Subcutaneous abdominal adipose tissue (tissue), 5 donors: Measurements from ENCODE around the gene GPR142.

Experiments used
- H3K27ac ChIP-seq: one replicate; pipeline ENCODE4 v1.7.0; 2013; ENCODE audit warnings: low read depth, mild to moderate bottlenecking, inconsistent platforms, low read length, moderate library complexity
- H3K27me3 ChIP-seq, 5 donors: one replicate each; pipeline ENCODE4 v1.7.0; 2013; ENCODE audit warnings: low read length in 5 of 5, inconsistent platforms in 1 of 5; ENCODE audit not compliant: control insufficient read depth in 5 of 5, insufficient read depth in 4 of 5
- H3K36me3 ChIP-seq, 5 donors: one replicate each; pipeline ENCODE4 v1.7.0; 2013; ENCODE audit warnings: low read length in 5 of 5; ENCODE audit not compliant: control insufficient read depth in 5 of 5, insufficient read depth in 5 of 5
- H3K4me1 ChIP-seq, 5 donors: one replicate each; pipeline ENCODE4 v1.7.0; 2013; ENCODE audit warnings: low read length in 5 of 5, mild to moderate bottlenecking in 3 of 5, moderate library complexity in 1 of 5; ENCODE audit not compliant: control insufficient read depth in 5 of 5, insufficient read depth in 5 of 5
- H3K4me3 ChIP-seq, 5 donors: one replicate each; pipeline ENCODE4 v1.7.0; 2013; ENCODE audit warnings: low read length in 5 of 5, low read depth in 1 of 5
- H3K9ac ChIP-seq, 5 donors: one replicate each; pipeline ENCODE4 v1.7.0; 2013; ENCODE audit warnings: low read length in 5 of 5, mild to moderate bottlenecking in 4 of 5, moderate library complexity in 3 of 5
- H3K9me3 ChIP-seq, 5 donors: one replicate each; pipeline ENCODE4 v1.7.0; 2013; ENCODE audit warnings: low read length in 5 of 5; ENCODE audit not compliant: control insufficient read depth in 5 of 5
- donor health status: healthy.
- donor health status: healthy.
- donor health status: healthy.
- donor health status: healthy.
- donor health status: healthy.

The GPR142 gene

GRCh38 chr17:74332017-74332650 lies 35.2 kb upstream of the GPR142 start:
- Histone ChIP-seq H3K27me3 (peaks cover 0 to 10% (median 3%) of the 10 kb centered on the region in 5 donors), H3K27ac (no peak overlapping the region)

GRCh38 chr17:74332763-74333283 lies 34.5 kb upstream of the GPR142 start:
- H3K27me3 ChIP-seq: peaks cover 4 to 8% (median 7%) of the 10 kb centered on the region in 5 donors
- H3K27ac ChIP-seq: no peak overlapping the region
- H3K36me3 ChIP-seq: no peaks in the 10 kb centered on the region
- no peak overlapping the region for H3K9ac ChIP-seq
- no peak overlapping the region for H3K4me3 ChIP-seq
- H3K4me1 ChIP-seq: no peaks in the 10 kb centered on the region
- peaks cover 0 to 4% (median 0%) of the 10 kb centered on the region in 5 donors for H3K9me3 ChIP-seq

More at GRCh38 chr17:74332017-74332650, 35.2 kb upstream of the GPR142 start:
- no peak overlapping the region for H3K9ac ChIP-seq
- peaks cover 0 to 4% (median 0%) of the 10 kb centered on the region in 5 donors for H3K9me3 ChIP-seq
- H3K4me3 ChIP-seq: no peak overlapping the region
- no peaks in the 10 kb centered on the region for H3K36me3 ChIP-seq
- peaks cover 0 to 1% (median 0%) of the 10 kb centered on the region in 5 donors for H3K4me1 ChIP-seq

GRCh38 chr17:74334393-74335039 lies 32.8 kb upstream of the GPR142 start:
- no peak overlapping the region for H3K4me3 ChIP-seq
- no peaks in the 10 kb centered on the region for H3K4me1 ChIP-seq
- H3K27me3 ChIP-seq: peaks cover 11 to 17% (median 14%) of the 10 kb centered on the region in 5 donors
- no peaks in the 10 kb centered on the region for H3K36me3 ChIP-seq
- no peak overlapping the region for H3K9ac ChIP-seq
- peaks cover 0 to 4% (median 0%) of the 10 kb centered on the region in 5 donors for H3K9me3 ChIP-seq
- no peak overlapping the region for H3K27ac ChIP-seq

- Histone ChIP-seq H3K36me3 (no peaks in the 10 kb centered on the region), H3K27ac (no peak overlapping the region)
These were observed 31.7 kb upstream of the GPR142 start for GRCh38 chr17:74335529-74336062.

GRCh38 chr17:74336307-74336706 lies 31.0 kb upstream of the GPR142 start:
- Histone ChIP-seq H3K36me3 (no peaks in the 10 kb centered on the region), H3K4me3 (no peak overlapping the region), H3K4me1 (no peaks in the 10 kb centered on the region), H3K27ac (no peak overlapping the region), H3K9me3 (peaks cover 0 to 4% (median 0%) of the 10 kb centered on the region in 5 donors), H3K9ac (no peak overlapping the region), H3K27me3 (peaks cover 11 to 21% (median 17%) of the 10 kb centered on the region in 5 donors)

More at GRCh38 chr17:74335529-74336062, 31.7 kb upstream of the GPR142 start:
- H3K4me1 ChIP-seq: no peaks in the 10 kb centered on the region
- H3K27me3 ChIP-seq: peaks cover 11 to 24% (median 17%) of the 10 kb centered on the region in 5 donors
- peaks cover 0 to 4% (median 0%) of the 10 kb centered on the region in 5 donors for H3K9me3 ChIP-seq
- no peak overlapping the region for H3K9ac ChIP-seq
- H3K4me3 ChIP-seq: no peak overlapping the region

- peaks cover 11 to 24% (median 21%) of the 10 kb centered on the region in 5 donors for H3K27me3 ChIP-seq
- H3K36me3 ChIP-seq: no peaks in the 10 kb centered on the region
- H3K27ac ChIP-seq: no peak overlapping the region
- no peaks in the 10 kb centered on the region for H3K4me1 ChIP-seq
- H3K9me3 ChIP-seq: peaks cover 0 to 4% (median 0%) of the 10 kb centered on the region in 5 donors
- no peak overlapping the region for H3K9ac ChIP-seq
- H3K4me3 ChIP-seq: no peak overlapping the region
These were observed 29.3 kb upstream of the GPR142 start for GRCh38 chr17:74337834-74338500.

- Histone ChIP-seq H3K4me3 (no peak overlapping the region), H3K27me3 (peaks cover 11 to 35% (median 28%) of the 10 kb centered on the region in 5 donors), H3K9me3 (peaks cover 0 to 1% (median 0%) of the 10 kb centered on the region in 5 donors), H3K27ac (no peak overlapping the region), H3K9ac (no peak overlapping the region), H3K36me3 (no peaks in the 10 kb centered on the region), H3K4me1 (peaks cover 0 to 5% (median 0%) of the 10 kb centered on the region in 5 donors)
These were observed 27.6 kb upstream of the GPR142 start for GRCh38 chr17:74339537-74340195.

GRCh38 chr17:74340470-74341023 lies 26.8 kb upstream of the GPR142 start:
- H3K27me3 ChIP-seq: peaks cover 12 to 40% (median 32%) of the 10 kb centered on the region in 5 donors
- H3K27ac ChIP-seq: no peak overlapping the region
- H3K9me3 ChIP-seq: no peaks in the 10 kb centered on the region
- peaks cover 0 to 5% (median 0%) of the 10 kb centered on the region in 5 donors for H3K4me1 ChIP-seq
- H3K9ac ChIP-seq: no peak overlapping the region
- H3K36me3 ChIP-seq: no peaks in the 10 kb centered on the region
- H3K4me3 ChIP-seq: no peak overlapping the region

- Histone ChIP-seq H3K9me3 (no peaks in the 10 kb centered on the region), H3K27me3 (peaks cover 15 to 37% (median 32%) of the 10 kb centered on the region in 5 donors), H3K27ac (no peak overlapping the region), H3K36me3 (no peaks in the 10 kb centered on the region), H3K4me3 (no peak overlapping the region), H3K4me1 (peaks cover 0 to 5% (median 0%) of the 10 kb centered on the region in 5 donors), H3K9ac (no peak overlapping the region)
These were observed 25.1 kb upstream of the GPR142 start for GRCh38 chr17:74342224-74342623.
